Right lobe of liver (tissue), 6 donors: Measurements from ENCODE around the gene RTL5. TPM values are rescaled to one million over a fixed set of nuclear protein-coding genes. Genes with fewer than 3 reads are reported as not detected.

Source experiments
- ATAC-seq, 4 donors: fragments of 200-7000 bp; cut with Tn5 transposase; one replicate each; pipeline ENCODE4 v1.9.1; 2020; ENCODE audit warnings: mild to moderate bottlenecking in 4 of 4, moderate library complexity in 4 of 4
- DNase-seq, 3 donors: peaks; one replicate each; pipeline ENCODE4 v3.0.0-alpha.2; 2020
- H3K27ac ChIP-seq, 3 donors: fragments of 200-600 bp; one replicate each; pipeline ENCODE4 v1.8.0; 2022
- H3K27me3 ChIP-seq, 2 donors: fragments of 200-600 bp; one replicate each; pipeline ENCODE4 v1.8.0; 2022
- H3K36me3 ChIP-seq, 4 donors: fragments of 200-600 bp; sonication (generic) in 1 of 4; one replicate each; pipeline versions ENCODE4 v1.5.1 to v1.8.0; 2017 to 2022; ENCODE audit warnings: control low read depth in 1 of 4
- H3K4me1 ChIP-seq, 4 donors: fragments of 200-600 bp; sonication (generic) in 1 of 4; one replicate each; pipeline versions ENCODE4 v1.5.1 to v1.8.0; 2017 to 2022; ENCODE audit warnings: control low read depth in 1 of 4
- H3K4me3 ChIP-seq, 3 donors: fragments of 200-600 bp; one replicate each; pipeline ENCODE4 v1.8.0; 2022
- H3K9me3 ChIP-seq, 4 donors: fragments of 200-600 bp; sonication (generic) in 1 of 4; one replicate each; pipeline versions ENCODE4 v1.5.1 to v1.8.0; 2017 to 2022; ENCODE audit warnings: control low read depth in 1 of 4
- CTCF ChIP-seq, 4 donors: fragments of 200-600 bp in 3 of 4; fragments of 450-650 bp in 1 of 4; IDR thresholded peaks; one replicate each; pipeline versions ENCODE4 v1.5.1 to v1.8.0; 2016 to 2022; ENCODE audit warnings: antibody characterized with exemption in 4 of 4, mild to moderate bottlenecking in 2 of 4
- POLR2A ChIP-seq: fragments of 450-650 bp; IDR thresholded peaks from one replicate; pipeline ENCODE4 v1.6.1; 2017; ENCODE audit warnings: antibody characterized with exemption, mild to moderate bottlenecking
- WGBS: methylation state at CpG from one replicate; pipeline ENCODE4 v1.1.6; 2018; ENCODE audit warnings: low coverage, low lambda C conversion rate; ENCODE audit not compliant: insufficient coverage; ENCODE audit errors: missing lambda C conversion rate; 5-methylcytosine and 5-hydroxymethylcytosine counted together
- intact Hi-C, 2 donors: fragments of 100-400 bp; cut with DNase I; formaldehyde crosslinking; loops; one replicate each; pipeline versions ENCODE4 v1.11.2 to v1.14.1; 2022
- total RNA-seq, 6 experiments: library from RNA; depleted of rRNA in 2 of 6; stranded (reverse); fragments of >200 nt in 2 of 6; fragmentation: NEBNext Ultra II Directional in 3 of 6; extraction: Animal tissue kit (Norgen Biotek cat#: 25700) in 3 of 6; gene quantifications; one replicate each; pipeline versions ENCODE4 v1.1.0 to v1.2.4, GENCODE V29; 2016 to 2023
- donor health status: DM: no; HTN: yes; CAD: no.
- donor health status: DM: no; HTN: no; CAD: no.
- donor health status: DM: no; HTN: no; CAD: no.
- donor health status: DM: no; HTN: yes; CAD: no.
- donor health status: DM: no; HTN: yes; CAD: no.

Gene RTL5
- total RNA-seq, 6 experiments from 2014 or later: 1.2 to 4.1 (median 2.5) TPM

GRCh38 chrX:72142094-72142793 lies 10.5 kb upstream of the RTL5 start:
- TF ChIP-seq POLR2A (no peak), CTCF (IDR thresholded peaks at IDR 0.05) (no peak)
- WGBS: 46% methylated on average over 8 of the region's 8 CpGs
- H3K36me3 ChIP-seq: no peaks in the 10 kb centered on the region

GRCh38 chrX:72141372-72142004 lies 9.8 kb upstream of the RTL5 start:
- ATAC-seq: no peak

More at GRCh38 chrX:72142094-72142793, 10.5 kb upstream of the RTL5 start:
- no peaks in the 10 kb centered on the region for H3K4me1 ChIP-seq
- H3K27ac ChIP-seq: no peak overlapping the region
- no peak for ATAC-seq
- H3K9me3 ChIP-seq: no peaks in the 10 kb centered on the region
- no peak for DNase-seq
- intact Hi-C loops: no loop called here
- no peak overlapping the region for H3K4me3 ChIP-seq
- H3K27me3 ChIP-seq: peaks cover 0 to 2% of the 10 kb centered on the region in 2 donors

GRCh38 chrX:72139538-72139937 lies 7.8 kb upstream of the RTL5 start:
- Histone ChIP-seq H3K36me3 (no peaks in the 10 kb centered on the region), H3K4me1 (no peaks in the 10 kb centered on the region), H3K27me3 (no peaks in the 10 kb centered on the region), H3K27ac (no peak overlapping the region), H3K9me3 (no peaks in the 10 kb centered on the region), H3K4me3 (no peak overlapping the region)
- no peak for TF ChIP-seq POLR2A
- TF ChIP-seq CTCF (IDR thresholded peaks at IDR 0.05): no peak
- WGBS: 81% methylated on average over 4 of the region's 8 CpGs
- intact Hi-C loops: loop anchor here in 1 of 2 donors (10.0 kb wide), 1 partner anchor 145 kb away; no protein-coding TSS in a partner anchor
- ATAC-seq (no peak), DNase-seq (no peak)

More at GRCh38 chrX:72141372-72142004, 9.8 kb upstream of the RTL5 start:
- no peak for DNase-seq
- Histone ChIP-seq H3K27me3 (no peaks in the 10 kb centered on the region), H3K4me1 (no peaks in the 10 kb centered on the region), H3K27ac (no peak overlapping the region), H3K36me3 (no peaks in the 10 kb centered on the region), H3K9me3 (no peaks in the 10 kb centered on the region), H3K4me3 (no peak overlapping the region)
- intact Hi-C loops: no loop called here
- TF ChIP-seq POLR2A (no peak), CTCF (IDR thresholded peaks at IDR 0.05) (no peak)
- WGBS: 37% methylated on average over 4 of the region's 4 CpGs

- 47% methylated on average over 5 of the region's 9 CpGs for WGBS
- DNase-seq (no peak), ATAC-seq (no peak)
- no peak overlapping the region for H3K4me3 ChIP-seq
- no peaks in the 10 kb centered on the region for H3K9me3 ChIP-seq
- intact Hi-C loops: loop anchor here in 1 of 2 donors (10.0 kb wide), 1 partner anchor 143 kb away; no protein-coding TSS in a partner anchor
- H3K36me3 ChIP-seq: no peaks in the 10 kb centered on the region
- no peak for TF ChIP-seq CTCF (IDR thresholded peaks at IDR 0.05)
- TF ChIP-seq POLR2A: no peak
- H3K27ac ChIP-seq: no peak overlapping the region
- H3K4me1 ChIP-seq: no peaks in the 10 kb centered on the region
- H3K27me3 ChIP-seq: no peaks in the 10 kb centered on the region
These were observed 6.3 kb upstream of the RTL5 start for GRCh38 chrX:72137846-72138495.
